ENCODE measurements around the gene ITGA4.

- TF ChIP-seq CTCF (IDR thresholded peaks at IDR 0.05) (no peak), POLR2A (IDR thresholded peaks at IDR 0.05) (no peak)
Measured at GRCh38 chr2:181431674-181432073, 25.5 kb upstream of the ITGA4 start.

Data from sigmoid colon (tissue), 3 donors.